IPS-18a (cell line): ENCODE data around the gene NUP214.
A peak's percentile ranks its signal among the peaks of the same experiment; 100 is the strongest.
"Not testable (repeated sequence)": the region's sequence is repeated elsewhere in the genome, so short reads cannot be mapped to it uniquely, and the experiment has no call there.

Source experiments
- H3K27ac ChIP-seq: one replicate; pipeline ENCODE4 v1.5.1; 2013; ENCODE audit warnings: low read length
- H3K27me3 ChIP-seq: one replicate; pipeline ENCODE4 v1.6.1; 2013; ENCODE audit warnings: mild to moderate bottlenecking, low read length; ENCODE audit not compliant: control insufficient read depth, insufficient read depth
- H3K36me3 ChIP-seq: one replicate; pipeline ENCODE4 v1.6.1; 2013; ENCODE audit warnings: low read depth, low read length; ENCODE audit not compliant: control insufficient read depth
- H3K4me1 ChIP-seq: one replicate; pipeline ENCODE4 v1.6.1; 2013; ENCODE audit warnings: low read depth, low read length; ENCODE audit not compliant: control insufficient read depth
- H3K4me3 ChIP-seq: one replicate; pipeline ENCODE4 v1.5.1; 2013; ENCODE audit warnings: low read length
- H3K9ac ChIP-seq: one replicate; pipeline ENCODE4 v1.6.1; 2013; ENCODE audit warnings: mild to moderate bottlenecking, low read length, moderate library complexity
- H3K9me3 ChIP-seq: one replicate; pipeline ENCODE4 v1.6.1; 2013; ENCODE audit warnings: low read depth, low read length; ENCODE audit not compliant: control insufficient read depth

Gene NUP214

GRCh38 chr9:131111854-131112311 lies 13.5 kb upstream of the NUP214 start:
- Histone ChIP-seq H3K9ac (peak overlapping the region; percentile 43), H3K4me1 (peaks cover 8% of the 10 kb centered on the region), H3K9me3 (no peaks in the 10 kb centered on the region), H3K27me3 (no peaks in the 10 kb centered on the region), H3K4me3 (no peak overlapping the region), H3K36me3 (peaks cover 23% of the 10 kb centered on the region), H3K27ac (peak overlapping the region; percentile 51)

GRCh38 chr9:131112374-131113154 lies 12.8 kb upstream of the NUP214 start:
- H3K9me3 ChIP-seq, result no peaks in the 10 kb centered on the region
- H3K4me1 ChIP-seq, result peaks cover 8% of the 10 kb centered on the region
- H3K36me3 ChIP-seq, result peaks cover 25% of the 10 kb centered on the region
- peak overlapping the region; percentile 19 for H3K27ac ChIP-seq
- no peak overlapping the region for H3K4me3 ChIP-seq
- H3K27me3 ChIP-seq, result no peaks in the 10 kb centered on the region
- H3K9ac ChIP-seq, result no peak overlapping the region

- Histone ChIP-seq H3K9ac (no peak overlapping the region), H3K27ac (no peak overlapping the region), H3K27me3 (no peaks in the 10 kb centered on the region), H3K36me3 (peaks cover 35% of the 10 kb centered on the region), H3K9me3 (no peaks in the 10 kb centered on the region), H3K4me1 (peaks cover 8% of the 10 kb centered on the region), H3K4me3 (no peak overlapping the region)
These were observed 11.7 kb upstream of the NUP214 start for GRCh38 chr9:131113655-131114054.

GRCh38 chr9:131114084-131114535 lies 11.3 kb upstream of the NUP214 start:
- no peak overlapping the region for H3K4me3 ChIP-seq
- peaks cover 39% of the 10 kb centered on the region for H3K36me3 ChIP-seq
- no peaks in the 10 kb centered on the region for H3K27me3 ChIP-seq
- no peak overlapping the region for H3K9ac ChIP-seq
- H3K9me3 ChIP-seq, result no peaks in the 10 kb centered on the region
- H3K27ac ChIP-seq, result no peak overlapping the region
- H3K4me1 ChIP-seq, result peaks cover 8% of the 10 kb centered on the region

GRCh38 chr9:131115360-131115742 lies 10.0 kb upstream of the NUP214 start:
- not testable (repeated sequence) for H3K9ac ChIP-seq, H3K27me3 ChIP-seq, H3K27ac ChIP-seq, H3K4me3 ChIP-seq, H3K9me3 ChIP-seq, H3K4me1 ChIP-seq
- H3K36me3 ChIP-seq, result peaks cover 49% of the 10 kb centered on the region

- no peak overlapping the region for H3K9ac ChIP-seq
- H3K4me1 ChIP-seq, result peaks cover 2% of the 10 kb centered on the region
- no peak overlapping the region for H3K4me3 ChIP-seq
- no peaks in the 10 kb centered on the region for H3K27me3 ChIP-seq
- H3K27ac ChIP-seq, result no peak overlapping the region
- no peaks in the 10 kb centered on the region for H3K9me3 ChIP-seq
- H3K36me3 ChIP-seq, result peaks cover 60% of the 10 kb centered on the region
These were observed 8.9 kb upstream of the NUP214 start for GRCh38 chr9:131116281-131117120.

GRCh38 chr9:131117121-131117761 lies 8.1 kb upstream of the NUP214 start:
- Histone ChIP-seq H3K27me3 (no peaks in the 10 kb centered on the region), H3K27ac (no peak overlapping the region), H3K9me3 (no peaks in the 10 kb centered on the region), H3K36me3 (peaks cover 68% of the 10 kb centered on the region), H3K9ac (no peak overlapping the region), H3K4me3 (no peak overlapping the region), H3K4me1 (no peaks in the 10 kb centered on the region)

- no peaks in the 10 kb centered on the region for H3K4me1 ChIP-seq
- no peaks in the 10 kb centered on the region for H3K27me3 ChIP-seq
- H3K27ac ChIP-seq, result no peak overlapping the region
- no peak overlapping the region for H3K4me3 ChIP-seq
- H3K36me3 ChIP-seq, result peaks cover 66% of the 10 kb centered on the region
- no peak overlapping the region for H3K9ac ChIP-seq
- H3K9me3 ChIP-seq, result no peaks in the 10 kb centered on the region
These were observed 7.6 kb upstream of the NUP214 start for GRCh38 chr9:131117762-131118145.

GRCh38 chr9:131119600-131119999 lies 5.8 kb upstream of the NUP214 start:
- Histone ChIP-seq H3K36me3 (peaks cover 62% of the 10 kb centered on the region), H3K4me1 (no peaks in the 10 kb centered on the region), H3K9me3 (no peaks in the 10 kb centered on the region), H3K9ac (no peak overlapping the region), H3K4me3 (no peak overlapping the region), H3K27ac (no peak overlapping the region), H3K27me3 (no peaks in the 10 kb centered on the region)

- H3K4me1 ChIP-seq, result peaks cover 3% of the 10 kb centered on the region
- H3K4me3 ChIP-seq, result no peak overlapping the region
- H3K9me3 ChIP-seq, result no peaks in the 10 kb centered on the region
- H3K27me3 ChIP-seq, result no peaks in the 10 kb centered on the region
- H3K27ac ChIP-seq, result no peak overlapping the region
- peaks cover 57% of the 10 kb centered on the region for H3K36me3 ChIP-seq
- no peak overlapping the region for H3K9ac ChIP-seq
These were observed 4.7 kb upstream of the NUP214 start for GRCh38 chr9:131120620-131121228.

- H3K4me3 ChIP-seq, result no peak overlapping the region
- H3K27me3 ChIP-seq, result no peaks in the 10 kb centered on the region
- peaks cover 52% of the 10 kb centered on the region for H3K36me3 ChIP-seq
- H3K4me1 ChIP-seq, result peaks cover 3% of the 10 kb centered on the region
- no peak overlapping the region for H3K9ac ChIP-seq
- H3K27ac ChIP-seq, result no peak overlapping the region
- H3K9me3 ChIP-seq, result no peaks in the 10 kb centered on the region
These were observed 4.0 kb upstream of the NUP214 start for GRCh38 chr9:131121346-131121745.
